BLaER1 (cell line): Measurements from ENCODE around the gene TMEM198.

Source experiments
- H3K27ac ChIP-seq: shearing (Covaris generic); formaldehyde crosslinking; 2 replicates; pipeline ENCODE4 v1.8.1; 2022
- H3K27me3 ChIP-seq: shearing (Covaris generic); formaldehyde crosslinking; 2 replicates; pipeline ENCODE4 v1.8.1; 2022
- H3K36me3 ChIP-seq: shearing (Covaris generic); formaldehyde crosslinking; 2 replicates; pipeline ENCODE4 v1.8.1; 2022
- H3K4me1 ChIP-seq: shearing (Covaris generic); formaldehyde crosslinking; 2 replicates; pipeline ENCODE4 v1.8.1; 2022
- H3K4me2 ChIP-seq: shearing (Covaris generic); formaldehyde crosslinking; 2 replicates; pipeline ENCODE4 v1.8.1; 2022
- H3K4me3 ChIP-seq: shearing (Covaris generic); formaldehyde crosslinking; 2 replicates; pipeline ENCODE4 v1.8.1; 2022
- H3K9ac ChIP-seq: shearing (Covaris generic); formaldehyde crosslinking; 2 replicates; pipeline ENCODE4 v1.8.1; 2022
- H3K9me3 ChIP-seq: shearing (Covaris generic); formaldehyde crosslinking; 2 replicates; pipeline ENCODE4 v1.8.1; 2022
- H4K20me1 ChIP-seq: shearing (Covaris generic); formaldehyde crosslinking; 2 replicates; pipeline ENCODE4 v1.8.1; 2022
- Cebpa-rat ChIP-seq: shearing (Covaris generic); IDR thresholded peaks from 2 replicates; pipeline ENCODE4 v1.8.1; 2022

The TMEM198 gene

DNA sequence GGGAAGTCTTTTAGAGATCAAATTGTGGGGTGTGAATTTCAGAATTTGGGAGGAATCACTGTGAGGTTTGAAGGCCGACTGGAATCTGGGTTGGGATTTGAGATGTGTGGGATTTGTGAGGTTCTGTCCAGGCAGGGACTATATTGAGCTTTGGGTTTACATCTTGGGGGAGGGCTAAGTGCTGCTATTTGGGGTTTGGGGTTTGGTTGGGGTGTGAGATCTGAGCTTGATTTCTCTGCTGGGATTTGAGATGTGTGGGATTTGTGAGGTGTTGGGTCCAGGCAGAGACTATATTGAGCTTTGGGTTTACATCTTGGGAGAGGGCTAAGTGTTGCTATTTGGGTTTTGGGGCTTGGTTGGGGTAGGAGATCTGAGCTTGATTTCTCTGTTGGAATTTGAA is 44.3 kb upstream of the TMEM198 start:
- peaks cover 47% of the 10 kb centered on the region for H3K4me1 ChIP-seq
- peaks cover 15% of the 10 kb centered on the region for H3K36me3 ChIP-seq
- no peaks in the 10 kb centered on the region for H4K20me1 ChIP-seq
- H3K4me3 ChIP-seq = peak overlapping the region; percentile 75
- no peaks in the 10 kb centered on the region for H3K9me3 ChIP-seq
- peak overlapping the region; percentile 84; the same call in 1 of the 2 replicates for H3K27ac ChIP-seq
- peak overlapping the region; percentile 86 for H3K9ac ChIP-seq
- TF ChIP-seq Cebpa-rat = no peak
- peaks cover 39% of the 10 kb centered on the region for H3K27me3 ChIP-seq
- peak overlapping the region; percentile 96 for H3K4me2 ChIP-seq

DNA sequence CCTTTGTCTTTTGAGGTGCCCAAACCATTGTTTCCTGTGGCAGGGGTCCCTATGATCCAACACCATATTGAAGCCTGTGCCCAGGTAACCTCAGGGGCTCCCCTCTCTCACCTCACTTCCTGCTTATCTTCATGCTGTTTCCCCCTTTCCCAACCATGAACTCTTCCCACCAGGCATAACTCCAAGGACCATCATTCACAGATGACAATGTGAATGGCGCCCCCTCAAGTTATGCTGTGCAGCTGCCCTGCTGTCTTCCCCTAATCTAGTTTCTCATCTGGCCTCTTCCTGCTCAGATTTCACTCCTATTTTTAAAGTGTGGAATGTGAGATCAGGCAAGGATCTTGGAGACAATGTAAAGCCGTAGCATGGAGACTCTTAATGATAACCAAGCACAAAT is 43.7 kb upstream of the TMEM198 start:
- Histone ChIP-seq H3K4me2 (peak overlapping the region; percentile 96), H3K4me1 (peaks cover 45% of the 10 kb centered on the region), H3K27me3 (peaks cover 33% of the 10 kb centered on the region), H3K27ac (no peak overlapping the region), H4K20me1 (no peaks in the 10 kb centered on the region), H3K36me3 (peaks cover 21% of the 10 kb centered on the region), H3K9ac (no peak overlapping the region), H3K4me3 (no peak overlapping the region), H3K9me3 (no peaks in the 10 kb centered on the region)
- TF ChIP-seq Cebpa-rat = no peak

- Histone ChIP-seq H3K9ac (no peak overlapping the region), H4K20me1 (no peaks in the 10 kb centered on the region), H3K9me3 (no peaks in the 10 kb centered on the region), H3K4me1 (peaks cover 28% of the 10 kb centered on the region), H3K27ac (no peak overlapping the region), H3K4me3 (no peak overlapping the region), H3K4me2 (no peak overlapping the region), H3K27me3 (peaks cover 16% of the 10 kb centered on the region), H3K36me3 (peaks cover 38% of the 10 kb centered on the region)
- TF ChIP-seq Cebpa-rat = no peak
These were observed 42.0 kb upstream of the TMEM198 start for GRCh38 chr2:219501849-219502248.

GRCh38 chr2:219502618-219503017 is 41.2 kb upstream of the TMEM198 start:
- no peak overlapping the region for H3K4me2 ChIP-seq
- no peak overlapping the region for H3K27ac ChIP-seq
- peaks cover 41% of the 10 kb centered on the region for H3K36me3 ChIP-seq
- no peak for TF ChIP-seq Cebpa-rat
- H3K9ac ChIP-seq = no peak overlapping the region
- no peaks in the 10 kb centered on the region for H4K20me1 ChIP-seq
- H3K4me1 ChIP-seq = peaks cover 20% of the 10 kb centered on the region
- H3K9me3 ChIP-seq = no peaks in the 10 kb centered on the region
- peaks cover 9% of the 10 kb centered on the region for H3K27me3 ChIP-seq
- H3K4me3 ChIP-seq = no peak overlapping the region

DNA sequence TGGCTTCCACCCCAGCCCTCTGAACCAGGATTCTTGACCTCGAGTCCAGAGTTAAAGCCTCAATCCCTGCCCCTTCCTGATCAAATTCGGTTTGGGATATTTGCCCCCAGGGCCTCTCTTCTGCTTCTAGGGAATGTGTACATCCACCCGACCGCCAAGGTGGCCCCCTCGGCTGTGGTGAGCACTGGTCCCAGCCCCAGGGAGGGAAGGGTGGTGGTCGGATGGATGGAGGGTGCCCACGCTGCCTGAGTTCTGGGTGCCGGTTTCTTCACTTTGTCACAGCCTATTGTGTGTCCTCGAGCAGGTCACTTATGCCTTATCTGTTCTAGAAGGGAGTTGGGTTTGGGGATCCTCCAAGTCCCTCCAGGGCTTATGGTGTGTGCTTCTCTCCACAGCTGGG is 38.2 kb upstream of the TMEM198 start:
- no peak overlapping the region for H3K4me2 ChIP-seq
- no peak overlapping the region for H3K4me3 ChIP-seq
- no peak overlapping the region for H3K9ac ChIP-seq
- peaks cover 27% of the 10 kb centered on the region for H3K4me1 ChIP-seq
- H3K27me3 ChIP-seq = no peaks in the 10 kb centered on the region
- no peaks in the 10 kb centered on the region for H4K20me1 ChIP-seq
- TF ChIP-seq Cebpa-rat = no peak
- H3K9me3 ChIP-seq = no peaks in the 10 kb centered on the region
- peaks cover 41% of the 10 kb centered on the region for H3K36me3 ChIP-seq
- H3K27ac ChIP-seq = no peak overlapping the region

DNA sequence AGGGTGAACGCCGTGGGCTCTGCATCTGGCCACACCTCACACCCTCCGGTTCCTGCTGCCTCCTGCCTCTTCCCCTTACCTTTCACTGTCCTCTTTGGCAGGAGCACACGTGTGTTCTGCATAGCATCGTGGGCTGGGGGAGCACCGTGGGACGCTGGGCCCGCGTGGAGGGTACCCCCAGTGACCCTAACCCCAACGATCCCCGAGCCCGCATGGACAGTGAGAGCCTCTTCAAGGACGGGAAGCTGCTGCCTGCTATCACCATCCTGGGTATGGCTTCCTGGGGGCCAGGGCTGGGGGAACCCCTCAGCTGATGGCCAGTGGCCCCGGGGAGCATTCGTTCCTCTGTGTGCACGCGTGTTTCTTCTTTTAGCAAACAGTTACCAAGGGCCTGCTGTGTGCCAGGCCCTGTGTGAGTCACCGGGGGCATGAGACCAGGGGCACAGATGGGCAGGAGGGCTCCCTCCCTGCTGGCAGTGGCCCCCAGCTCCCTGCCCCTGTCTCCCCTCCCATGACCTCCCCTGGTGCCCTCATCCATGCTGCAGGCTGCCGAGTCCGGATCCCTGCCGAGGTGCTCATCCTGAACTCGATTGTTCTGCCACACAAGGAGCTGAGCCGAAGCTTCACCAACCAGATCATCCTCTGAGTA is 37.6 kb upstream of the TMEM198 start:
- no peak overlapping the region for H3K9ac ChIP-seq
- H3K4me2 ChIP-seq = no peak overlapping the region
- no peak for TF ChIP-seq Cebpa-rat
- H3K27ac ChIP-seq = no peak overlapping the region; the same call in 1 of the 2 replicates
- H3K9me3 ChIP-seq = no peaks in the 10 kb centered on the region
- no peaks in the 10 kb centered on the region for H4K20me1 ChIP-seq
- no peaks in the 10 kb centered on the region for H3K27me3 ChIP-seq
- no peak overlapping the region for H3K4me3 ChIP-seq
- H3K36me3 ChIP-seq = peaks cover 41% of the 10 kb centered on the region
- H3K4me1 ChIP-seq = peaks cover 34% of the 10 kb centered on the region

DNA sequence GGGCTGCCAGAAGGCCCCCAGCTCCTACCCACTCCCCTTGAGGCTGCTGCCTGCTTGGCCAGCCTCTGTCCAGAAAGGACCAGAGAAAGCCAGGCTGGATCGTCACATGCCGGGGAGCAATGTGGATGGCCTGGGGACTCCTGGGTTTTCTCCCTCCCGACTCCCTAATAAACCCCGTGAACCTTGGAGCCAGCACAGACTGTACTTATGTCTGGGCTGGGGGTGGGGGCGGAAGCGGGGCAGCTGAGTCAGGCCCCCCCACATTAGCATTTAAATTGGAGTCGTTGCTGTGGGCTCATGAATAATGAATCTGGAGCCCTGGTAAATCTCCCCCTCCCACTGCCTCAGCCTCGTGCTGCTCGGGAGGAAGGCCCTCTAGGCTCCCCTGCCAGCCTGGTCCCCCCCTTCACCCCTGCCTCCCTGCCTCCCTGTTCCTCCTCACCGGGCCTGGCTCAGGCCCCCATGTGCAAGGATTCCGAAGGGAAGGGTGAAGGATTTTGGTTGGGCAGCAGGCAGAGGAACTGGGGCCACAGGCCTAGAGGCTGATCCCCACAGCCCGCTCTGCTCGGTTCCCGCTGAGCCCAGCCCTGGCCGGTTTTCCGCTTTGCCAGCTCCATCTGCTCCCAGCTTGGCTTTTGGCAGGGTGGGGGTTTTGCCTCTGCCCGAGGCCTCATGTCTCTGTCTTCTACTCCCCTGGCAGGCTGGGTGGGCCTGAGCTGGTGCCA is 36.9 kb upstream of the TMEM198 start:
- no peaks in the 10 kb centered on the region for H4K20me1 ChIP-seq
- no peak overlapping the region for H3K4me3 ChIP-seq
- peaks cover 40% of the 10 kb centered on the region for H3K4me1 ChIP-seq
- H3K27me3 ChIP-seq = no peaks in the 10 kb centered on the region
- no peaks in the 10 kb centered on the region for H3K9me3 ChIP-seq
- no peak overlapping the region for H3K4me2 ChIP-seq
- no peak for TF ChIP-seq Cebpa-rat
- H3K27ac ChIP-seq = no peak overlapping the region
- no peak overlapping the region for H3K9ac ChIP-seq
- peaks cover 39% of the 10 kb centered on the region for H3K36me3 ChIP-seq

GRCh38 chr2:219507581-219508443 is 36.0 kb upstream of the TMEM198 start:
- H3K27ac ChIP-seq = no peak overlapping the region
- H3K9me3 ChIP-seq = no peaks in the 10 kb centered on the region
- peaks cover 36% of the 10 kb centered on the region for H3K36me3 ChIP-seq
- H3K4me1 ChIP-seq = peaks cover 48% of the 10 kb centered on the region
- no peak for TF ChIP-seq Cebpa-rat
- H3K9ac ChIP-seq = no peak overlapping the region
- no peaks in the 10 kb centered on the region for H3K27me3 ChIP-seq
- no peaks in the 10 kb centered on the region for H4K20me1 ChIP-seq
- peak overlapping the region; percentile 98; the same call in 1 of the 2 replicates for H3K4me2 ChIP-seq
- no peak overlapping the region for H3K4me3 ChIP-seq

DNA sequence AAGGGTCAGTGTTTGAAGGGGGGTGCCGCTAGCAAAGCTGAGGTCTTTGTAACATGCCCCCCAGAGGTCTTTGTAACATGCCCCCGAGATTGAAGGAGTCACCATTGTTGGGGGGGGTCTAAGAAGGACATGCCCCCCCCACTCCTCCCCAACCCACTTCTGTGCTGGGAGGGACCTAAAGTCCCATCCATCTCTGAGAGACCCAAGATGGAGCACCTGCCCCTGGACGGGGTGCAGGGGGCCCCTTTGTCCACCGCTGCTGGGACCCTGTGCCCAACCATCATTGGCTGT is 35.4 kb upstream of the TMEM198 start:
- no peak overlapping the region for H3K27ac ChIP-seq
- no peaks in the 10 kb centered on the region for H4K20me1 ChIP-seq

More for the DNA sequence above, 35.4 kb upstream of the TMEM198 start:
- Histone ChIP-seq H3K36me3 (peaks cover 36% of the 10 kb centered on the region), H3K4me3 (no peak overlapping the region), H3K9me3 (no peaks in the 10 kb centered on the region), H3K9ac (no peak overlapping the region), H3K4me2 (peak overlapping the region; percentile 98; the same call in 1 of the 2 replicates), H3K27me3 (no peaks in the 10 kb centered on the region), H3K4me1 (peaks cover 54% of the 10 kb centered on the region)
- no peak for TF ChIP-seq Cebpa-rat
